ENCODE results near the gene UGT1A7. TPM values are rescaled to one million over a fixed set of nuclear protein-coding genes. Genes with fewer than 3 reads are reported as not detected.

UGT1A7 gene
- total and polyA plus RNA-seq, 9 of the 15 experiments (the other 6 are each of a cell fraction or from before 2014, with no cell fraction given), result not detected

DNA sequence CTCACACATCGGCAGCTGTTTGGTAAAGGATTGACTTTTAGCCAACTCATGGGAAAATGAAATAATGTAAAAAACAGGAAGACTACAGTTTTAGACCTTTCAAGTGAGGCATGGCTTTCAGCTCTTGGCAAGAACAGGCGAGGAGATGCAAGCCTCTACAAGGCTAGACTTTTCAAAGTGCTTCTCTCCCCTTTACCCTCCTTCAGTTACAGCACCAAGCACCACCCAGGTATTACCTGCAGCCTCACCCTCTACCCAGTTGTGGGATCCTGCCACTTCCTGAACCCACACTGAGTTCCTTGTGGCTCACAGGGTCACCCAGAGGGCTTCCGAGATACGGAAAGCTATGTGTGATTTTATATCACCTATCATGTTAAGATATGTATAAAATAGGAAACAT lies 30.7 kb upstream of the UGT1A7 start:
- intact Hi-C loops (cut with micrococcal nuclease) (no loop called here), in situ Hi-C loops (cut with MboI) (no loop called here)
- no peaks in the 10 kb centered on the region for H3K36me3 ChIP-seq (ENCODE audit: control insufficient read depth, insufficient read depth, low read length)
- H3K79me2 ChIP-seq (ENCODE audit: control insufficient read depth, insufficient read depth, low read length), result no peaks in the 10 kb centered on the region
- DNase-seq (ENCODE audit: extremely low read depth in 1 of 4, low spot score in 3 of 4) (no peak), FAIRE-seq (no peak), ATAC-seq (no peak)
- ChIA-PET POLR2A (no interaction called here), CTCF (ENCODE audit: low intra/inter-chr PET ratio) (no interaction called here)
- no peaks in the 10 kb centered on the region for H3K9me1 ChIP-seq (ENCODE audit: control insufficient read depth, insufficient read depth, low read length)
- H3K27ac ChIP-seq (ENCODE audit: extremely low read depth, low read depth, low read length), result no peak overlapping the region
- BruUV-seq (replicated peaks), result no TSS peak
- H3K27me3 ChIP-seq (ENCODE audit: control insufficient read depth in 2 of 2, insufficient read depth in 2 of 2, low read length in 2 of 2), result no peaks in the 10 kb centered on the region
- no peak overlapping the region for H3K9ac ChIP-seq (ENCODE audit: insufficient read depth in 1 of 2, low read depth in 2 of 2, low read length in 2 of 2)
- H3K4me1 ChIP-seq (replicated peaks in 1 of 2; ENCODE audit: control insufficient read depth in 2 of 2, insufficient read depth in 2 of 2, low read length in 2 of 2), result no peaks in the 10 kb centered on the region
- no peak overlapping the region for H3K4me3 ChIP-seq
- whole genome bisulfite sequencing (ENCODE audit: insufficient coverage, low coverage, missing lambda C conversion rate), result 0% methylated on average over 4 of the region's 4 CpGs
- H3K9me3 ChIP-seq (replicated peaks; ENCODE audit: control insufficient read depth, insufficient read depth, low read depth, low read length), result no peaks in the 10 kb centered on the region
- no peaks in the 10 kb centered on the region for H4K20me1 ChIP-seq (replicated peaks; ENCODE audit: control insufficient read depth, insufficient read depth, low read length)
- no peak overlapping the region for H2AFZ ChIP-seq (ENCODE audit: low read depth, low read length)
- no peak overlapping the region for H3K4me2 ChIP-seq (ENCODE audit: insufficient read depth, low read length)
- TF ChIP-seq MTA1 (IDR thresholded peaks at IDR 0.05; ENCODE audit: borderline replicate concordance) (no peak), TAF1 (IDR thresholded peaks at IDR 0.05; ENCODE audit: control insufficient read depth, extremely low read depth, insufficient read depth, low read length, severe bottlenecking) (no peak), SIRT6 (IDR thresholded peaks at IDR 0.05; ENCODE audit: low read depth, low read length) (no peak), HNRNPUL1 (IDR thresholded peaks at IDR 0.05; ENCODE audit: low read length) (no peak), MTF1 (CRISPR knock-in tag; IDR thresholded peaks at IDR 0.05; ENCODE audit: borderline replicate concordance) (no peak), ZNF274 (IDR thresholded peaks at IDR 0.05; ENCODE audit: borderline replicate concordance, low read depth, low read length) (no peak), POLR2A (conservative IDR thresholded peaks at IDR 0.05) (no peak), CREB1 (IDR thresholded peaks at IDR 0.05) (no peak), CREB1 (CRISPR knock-in tag; IDR thresholded peaks at IDR 0.05) (no peak), MXI1 (IDR thresholded peaks at IDR 0.05; ENCODE audit: low read depth, low read length) (no peak), RBM14 (IDR thresholded peaks at IDR 0.05; ENCODE audit: borderline replicate concordance, insufficient read depth, low read depth, low read length) (no peak), LCOR (CRISPR knock-in tag; IDR thresholded peaks at IDR 0.05) (no peak), TCF7L2 (IDR thresholded peaks at IDR 0.05; ENCODE audit: low read depth, low read length) (no peak)
- TF ChIP-seq, protein P1, sequence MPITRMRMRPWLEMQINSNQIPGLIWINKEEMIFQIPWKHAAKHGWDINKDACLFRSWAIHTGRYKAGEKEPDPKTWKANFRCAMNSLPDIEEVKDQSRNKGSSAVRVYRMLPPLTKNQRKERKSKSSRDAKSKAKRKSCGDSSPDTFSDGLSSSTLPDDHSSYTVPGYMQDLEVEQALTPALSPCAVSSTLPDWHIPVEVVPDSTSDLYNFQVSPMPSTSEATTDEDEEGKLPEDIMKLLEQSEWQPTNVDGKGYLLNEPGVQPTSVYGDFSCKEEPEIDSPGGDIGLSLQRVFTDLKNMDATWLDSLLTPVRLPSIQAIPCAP (CRISPR knock-in tag; IDR thresholded peaks at IDR 0.05; ENCODE audit: borderline replicate concordance), result no peak
- TF ChIP-seq, protein P2, sequence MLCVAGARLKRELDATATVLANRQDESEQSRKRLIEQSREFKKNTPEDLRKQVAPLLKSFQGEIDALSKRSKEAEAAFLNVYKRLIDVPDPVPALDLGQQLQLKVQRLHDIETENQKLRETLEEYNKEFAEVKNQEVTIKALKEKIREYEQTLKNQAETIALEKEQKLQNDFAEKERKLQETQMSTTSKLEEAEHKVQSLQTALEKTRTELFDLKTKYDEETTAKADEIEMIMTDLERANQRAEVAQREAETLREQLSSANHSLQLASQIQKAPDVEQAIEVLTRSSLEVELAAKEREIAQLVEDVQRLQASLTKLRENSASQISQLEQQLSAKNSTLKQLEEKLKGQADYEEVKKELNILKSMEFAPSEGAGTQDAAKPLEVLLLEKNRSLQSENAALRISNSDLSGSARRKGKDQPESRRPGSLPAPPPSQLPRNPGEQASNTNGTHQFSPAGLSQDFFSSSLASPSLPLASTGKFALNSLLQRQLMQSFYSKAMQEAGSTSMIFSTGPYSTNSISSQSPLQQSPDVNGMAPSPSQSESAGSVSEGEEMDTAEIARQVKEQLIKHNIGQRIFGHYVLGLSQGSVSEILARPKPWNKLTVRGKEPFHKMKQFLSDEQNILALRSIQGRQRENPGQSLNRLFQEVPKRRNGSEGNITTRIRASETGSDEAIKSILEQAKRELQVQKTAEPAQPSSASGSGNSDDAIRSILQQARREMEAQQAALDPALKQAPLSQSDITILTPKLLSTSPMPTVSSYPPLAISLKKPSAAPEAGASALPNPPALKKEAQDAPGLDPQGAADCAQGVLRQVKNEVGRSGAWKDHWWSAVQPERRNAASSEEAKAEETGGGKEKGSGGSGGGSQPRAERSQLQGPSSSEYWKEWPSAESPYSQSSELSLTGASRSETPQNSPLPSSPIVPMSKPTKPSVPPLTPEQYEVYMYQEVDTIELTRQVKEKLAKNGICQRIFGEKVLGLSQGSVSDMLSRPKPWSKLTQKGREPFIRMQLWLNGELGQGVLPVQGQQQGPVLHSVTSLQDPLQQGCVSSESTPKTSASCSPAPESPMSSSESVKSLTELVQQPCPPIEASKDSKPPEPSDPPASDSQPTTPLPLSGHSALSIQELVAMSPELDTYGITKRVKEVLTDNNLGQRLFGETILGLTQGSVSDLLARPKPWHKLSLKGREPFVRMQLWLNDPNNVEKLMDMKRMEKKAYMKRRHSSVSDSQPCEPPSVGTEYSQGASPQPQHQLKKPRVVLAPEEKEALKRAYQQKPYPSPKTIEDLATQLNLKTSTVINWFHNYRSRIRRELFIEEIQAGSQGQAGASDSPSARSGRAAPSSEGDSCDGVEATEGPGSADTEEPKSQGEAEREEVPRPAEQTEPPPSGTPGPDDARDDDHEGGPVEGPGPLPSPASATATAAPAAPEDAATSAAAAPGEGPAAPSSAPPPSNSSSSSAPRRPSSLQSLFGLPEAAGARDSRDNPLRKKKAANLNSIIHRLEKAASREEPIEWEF (CRISPR knock-in tag; IDR thresholded peaks at IDR 0.05), result no peak
- TF ChIP-seq, protein P3, sequence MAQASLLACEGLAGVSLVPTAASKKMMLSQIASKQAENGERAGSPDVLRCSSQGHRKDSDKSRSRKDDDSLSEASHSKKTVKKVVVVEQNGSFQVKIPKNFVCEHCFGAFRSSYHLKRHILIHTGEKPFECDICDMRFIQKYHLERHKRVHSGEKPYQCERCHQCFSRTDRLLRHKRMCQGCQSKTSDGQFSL (CRISPR knock-in tag; IDR thresholded peaks at IDR 0.05), result no peak
- TF ChIP-seq, protein P3 (tag; IDR thresholded peaks at IDR 0.05), result no peak
